HEK293 (cell line): ENCODE data around the gene MKI67.

Experiments used
- HOXC10 ChIP-seq: sonication (generic); formaldehyde crosslinking; IDR thresholded peaks from 2 replicates; pipeline ENCODE4 v1.8.1; 2023; ENCODE audit warnings: mild to moderate bottlenecking, missing genetic modification reagents
- MEIS1 ChIP-seq: sonication (generic); formaldehyde crosslinking; IDR thresholded peaks from 2 replicates; pipeline ENCODE4 v1.8.1; 2022; ENCODE audit warnings: missing genetic modification reagents, mild to moderate bottlenecking, borderline replicate concordance
- MZF1 ChIP-seq: fragments of 450-650 bp; formaldehyde crosslinking; IDR thresholded peaks from 2 replicates; pipeline ENCODE4 v1.5.1; 2017; ENCODE audit warnings: missing biosample characterization, missing genetic modification characterization, borderline replicate concordance
- PRDM1 ChIP-seq: fragments of 450-650 bp; formaldehyde crosslinking; IDR thresholded peaks from 2 replicates; pipeline ENCODE4; 2016; ENCODE audit warnings: missing biosample characterization, missing genetic modification characterization
- SALL2 ChIP-seq: fragments of 450-650 bp; formaldehyde crosslinking; IDR thresholded peaks from 2 replicates; pipeline ENCODE4 v1.5.0; 2017; ENCODE audit warnings: missing biosample characterization, mild to moderate bottlenecking, missing genetic modification characterization, borderline replicate concordance
- SCRT2 ChIP-seq: fragments of 450-650 bp; formaldehyde crosslinking; IDR thresholded peaks from 2 replicates; pipeline ENCODE4 v1.5.1; 2016; ENCODE audit warnings: missing biosample characterization, missing genetic modification characterization
- ZBTB20 ChIP-seq: fragments of 450-650 bp; formaldehyde crosslinking; IDR thresholded peaks from 2 replicates; pipeline ENCODE4 v1.5.1; 2016; ENCODE audit warnings: missing biosample characterization, missing genetic modification characterization
- ZIC2 ChIP-seq: fragments of 450-650 bp; formaldehyde crosslinking; IDR thresholded peaks from 2 replicates; pipeline ENCODE4 v1.5.1; 2016; ENCODE audit warnings: missing biosample characterization, missing genetic modification characterization
- ZNF10 ChIP-seq: fragments of 450-650 bp; formaldehyde crosslinking; IDR thresholded peaks from 2 replicates; pipeline ENCODE4 v1.5.1; 2017; ENCODE audit warnings: missing biosample characterization, missing genetic modification characterization
- ZNF121 ChIP-seq: fragments of 450-650 bp; formaldehyde crosslinking; IDR thresholded peaks from 2 replicates; pipeline ENCODE4 v1.5.1; 2016; ENCODE audit warnings: missing biosample characterization, missing genetic modification characterization
- ZNF2 ChIP-seq: fragments of 450-650 bp; formaldehyde crosslinking; IDR thresholded peaks from 2 replicates; pipeline ENCODE4 v1.5.1; 2016; ENCODE audit warnings: missing biosample characterization, missing genetic modification characterization
- ZNF266 ChIP-seq: fragments of 450-650 bp; formaldehyde crosslinking; IDR thresholded peaks from 2 replicates; pipeline ENCODE4 v1.5.1; 2016; ENCODE audit warnings: missing biosample characterization, missing genetic modification characterization, low read depth
- ZNF324 ChIP-seq: fragments of 450-650 bp; formaldehyde crosslinking; IDR thresholded peaks from 2 replicates; pipeline ENCODE4 v1.5.1; 2016; ENCODE audit warnings: missing biosample characterization, missing genetic modification characterization
- ZNF394 ChIP-seq: fragments of 450-650 bp; formaldehyde crosslinking; IDR thresholded peaks from 2 replicates; pipeline ENCODE4 v1.5.1; 2016; ENCODE audit warnings: missing biosample characterization, missing genetic modification characterization, mild to moderate bottlenecking, moderate library complexity, borderline replicate concordance
- ZNF677 ChIP-seq: fragments of 450-650 bp; IDR thresholded peaks from 2 replicates; pipeline ENCODE4 v1.5.0; 2018; ENCODE audit warnings: missing biosample characterization, mild to moderate bottlenecking, missing genetic modification characterization, moderate library complexity
- TF ChIP-seq, protein P1 (sequence below): fragments of 450-650 bp; formaldehyde crosslinking; IDR thresholded peaks from 2 replicates; pipeline ENCODE4 v1.5.1; 2016; ENCODE audit warnings: missing biosample characterization, missing genetic modification characterization, borderline replicate concordance
- TF ChIP-seq, protein P2 (sequence below): fragments of 450-650 bp; formaldehyde crosslinking; IDR thresholded peaks from 2 replicates; pipeline ENCODE4 v1.5.1; 2016; ENCODE audit warnings: missing biosample characterization, missing genetic modification characterization, borderline replicate concordance
- TF ChIP-seq, protein P3 (sequence below): fragments of 450-650 bp; formaldehyde crosslinking; IDR thresholded peaks from 2 replicates; pipeline ENCODE4 v1.5.1; 2016; ENCODE audit warnings: missing biosample characterization, missing genetic modification characterization, low read depth
- TF ChIP-seq, protein P4 (sequence below): fragments of 450-650 bp; formaldehyde crosslinking; IDR thresholded peaks from 2 replicates; pipeline ENCODE4 v1.5.1; 2017; ENCODE audit warnings: missing biosample characterization, mild to moderate bottlenecking, missing genetic modification characterization, moderate library complexity
- TF ChIP-seq, protein P5 (sequence below): fragments of 450-650 bp; formaldehyde crosslinking; IDR thresholded peaks from 2 replicates; pipeline ENCODE4 v1.5.1; 2016; ENCODE audit warnings: missing biosample characterization, missing genetic modification characterization, borderline replicate concordance
- TF ChIP-seq, protein P6 (sequence below): fragments of 450-650 bp; formaldehyde crosslinking; IDR thresholded peaks from 2 replicates; pipeline ENCODE4 v1.5.1; 2016; ENCODE audit warnings: missing biosample characterization, missing genetic modification characterization
- TF ChIP-seq, protein P7 (sequence below): fragments of 450-650 bp; formaldehyde crosslinking; IDR thresholded peaks from 2 replicates; pipeline ENCODE4; 2016; ENCODE audit warnings: missing biosample characterization, missing genetic modification characterization

The MKI67 gene

DNA sequence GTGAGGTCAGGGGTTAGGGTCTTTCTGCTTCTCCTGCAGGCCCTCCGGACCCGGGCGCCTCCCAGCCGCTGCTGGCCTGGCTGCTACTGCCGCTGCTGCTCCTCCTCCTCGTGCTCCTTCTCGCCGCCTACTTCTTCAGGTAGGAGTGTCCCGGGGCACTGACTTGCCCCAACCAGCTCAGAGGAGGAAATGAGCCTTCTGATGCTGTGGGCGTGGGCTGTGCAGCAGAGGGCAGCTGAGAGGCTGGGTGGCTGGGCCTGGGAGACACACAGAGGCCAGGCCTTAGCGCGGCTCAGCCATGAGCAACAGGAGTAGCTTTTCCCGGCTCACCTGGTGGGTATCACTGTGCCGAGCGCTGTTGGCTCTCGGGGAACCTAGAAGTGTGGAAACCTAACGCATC is 78.9 kb downstream of the MKI67 start (continued):
- TF ChIP-seq, protein P1, sequence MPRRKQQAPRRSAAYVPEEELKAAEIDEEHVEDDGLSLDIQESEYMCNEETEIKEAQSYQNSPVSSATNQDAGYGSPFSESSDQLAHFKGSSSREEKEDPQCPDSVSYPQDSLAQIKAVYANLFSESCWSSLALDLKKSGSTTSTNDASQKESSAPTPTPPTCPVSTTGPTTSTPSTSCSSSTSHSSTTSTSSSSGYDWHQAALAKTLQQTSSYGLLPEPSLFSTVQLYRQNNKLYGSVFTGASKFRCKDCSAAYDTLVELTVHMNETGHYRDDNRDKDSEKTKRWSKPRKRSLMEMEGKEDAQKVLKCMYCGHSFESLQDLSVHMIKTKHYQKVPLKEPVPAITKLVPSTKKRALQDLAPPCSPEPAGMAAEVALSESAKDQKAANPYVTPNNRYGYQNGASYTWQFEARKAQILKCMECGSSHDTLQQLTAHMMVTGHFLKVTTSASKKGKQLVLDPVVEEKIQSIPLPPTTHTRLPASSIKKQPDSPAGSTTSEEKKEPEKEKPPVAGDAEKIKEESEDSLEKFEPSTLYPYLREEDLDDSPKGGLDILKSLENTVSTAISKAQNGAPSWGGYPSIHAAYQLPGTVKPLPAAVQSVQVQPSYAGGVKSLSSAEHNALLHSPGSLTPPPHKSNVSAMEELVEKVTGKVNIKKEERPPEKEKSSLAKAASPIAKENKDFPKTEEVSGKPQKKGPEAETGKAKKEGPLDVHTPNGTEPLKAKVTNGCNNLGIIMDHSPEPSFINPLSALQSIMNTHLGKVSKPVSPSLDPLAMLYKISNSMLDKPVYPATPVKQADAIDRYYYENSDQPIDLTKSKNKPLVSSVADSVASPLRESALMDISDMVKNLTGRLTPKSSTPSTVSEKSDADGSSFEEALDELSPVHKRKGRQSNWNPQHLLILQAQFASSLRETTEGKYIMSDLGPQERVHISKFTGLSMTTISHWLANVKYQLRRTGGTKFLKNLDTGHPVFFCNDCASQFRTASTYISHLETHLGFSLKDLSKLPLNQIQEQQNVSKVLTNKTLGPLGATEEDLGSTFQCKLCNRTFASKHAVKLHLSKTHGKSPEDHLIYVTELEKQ (tag by site-specific recombination) = no peak
- TF ChIP-seq ZNF266 (tag by site-specific recombination) (no peak), ZNF2 (no peak), ZNF394 (tag by site-specific recombination) (peak; percentile 20; the same call in 1 of the 2 replicates), PRDM1 (tag by site-specific recombination) (no peak), SALL2 (tag by site-specific recombination) (no peak), SCRT2 (tag by site-specific recombination) (peak; percentile 61; the same call in 1 of the 2 replicates), ZNF10 (tag by site-specific recombination) (no peak), ZBTB20 (tag by site-specific recombination) (no peak), ZNF121 (tag by site-specific recombination) (no peak), MZF1 (no peak), HOXC10 (CRISPR knock-in tag) (no peak), MEIS1 (CRISPR knock-in tag) (no peak), ZNF677 (tag by site-specific recombination) (no peak), ZIC2 (tag by site-specific recombination) (no peak), ZNF324 (tag by site-specific recombination) (no peak)
- TF ChIP-seq, protein P2, sequence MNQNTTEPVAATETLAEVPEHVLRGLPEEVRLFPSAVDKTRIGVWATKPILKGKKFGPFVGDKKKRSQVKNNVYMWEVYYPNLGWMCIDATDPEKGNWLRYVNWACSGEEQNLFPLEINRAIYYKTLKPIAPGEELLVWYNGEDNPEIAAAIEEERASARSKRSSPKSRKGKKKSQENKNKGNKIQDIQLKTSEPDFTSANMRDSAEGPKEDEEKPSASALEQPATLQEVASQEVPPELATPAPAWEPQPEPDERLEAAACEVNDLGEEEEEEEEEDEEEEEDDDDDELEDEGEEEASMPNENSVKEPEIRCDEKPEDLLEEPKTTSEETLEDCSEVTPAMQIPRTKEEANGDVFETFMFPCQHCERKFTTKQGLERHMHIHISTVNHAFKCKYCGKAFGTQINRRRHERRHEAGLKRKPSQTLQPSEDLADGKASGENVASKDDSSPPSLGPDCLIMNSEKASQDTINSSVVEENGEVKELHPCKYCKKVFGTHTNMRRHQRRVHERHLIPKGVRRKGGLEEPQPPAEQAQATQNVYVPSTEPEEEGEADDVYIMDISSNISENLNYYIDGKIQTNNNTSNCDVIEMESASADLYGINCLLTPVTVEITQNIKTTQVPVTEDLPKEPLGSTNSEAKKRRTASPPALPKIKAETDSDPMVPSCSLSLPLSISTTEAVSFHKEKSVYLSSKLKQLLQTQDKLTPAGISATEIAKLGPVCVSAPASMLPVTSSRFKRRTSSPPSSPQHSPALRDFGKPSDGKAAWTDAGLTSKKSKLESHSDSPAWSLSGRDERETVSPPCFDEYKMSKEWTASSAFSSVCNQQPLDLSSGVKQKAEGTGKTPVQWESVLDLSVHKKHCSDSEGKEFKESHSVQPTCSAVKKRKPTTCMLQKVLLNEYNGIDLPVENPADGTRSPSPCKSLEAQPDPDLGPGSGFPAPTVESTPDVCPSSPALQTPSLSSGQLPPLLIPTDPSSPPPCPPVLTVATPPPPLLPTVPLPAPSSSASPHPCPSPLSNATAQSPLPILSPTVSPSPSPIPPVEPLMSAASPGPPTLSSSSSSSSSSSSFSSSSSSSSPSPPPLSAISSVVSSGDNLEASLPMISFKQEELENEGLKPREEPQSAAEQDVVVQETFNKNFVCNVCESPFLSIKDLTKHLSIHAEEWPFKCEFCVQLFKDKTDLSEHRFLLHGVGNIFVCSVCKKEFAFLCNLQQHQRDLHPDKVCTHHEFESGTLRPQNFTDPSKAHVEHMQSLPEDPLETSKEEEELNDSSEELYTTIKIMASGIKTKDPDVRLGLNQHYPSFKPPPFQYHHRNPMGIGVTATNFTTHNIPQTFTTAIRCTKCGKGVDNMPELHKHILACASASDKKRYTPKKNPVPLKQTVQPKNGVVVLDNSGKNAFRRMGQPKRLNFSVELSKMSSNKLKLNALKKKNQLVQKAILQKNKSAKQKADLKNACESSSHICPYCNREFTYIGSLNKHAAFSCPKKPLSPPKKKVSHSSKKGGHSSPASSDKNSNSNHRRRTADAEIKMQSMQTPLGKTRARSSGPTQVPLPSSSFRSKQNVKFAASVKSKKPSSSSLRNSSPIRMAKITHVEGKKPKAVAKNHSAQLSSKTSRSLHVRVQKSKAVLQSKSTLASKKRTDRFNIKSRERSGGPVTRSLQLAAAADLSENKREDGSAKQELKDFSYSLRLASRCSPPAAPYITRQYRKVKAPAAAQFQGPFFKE (tag by site-specific recombination) = no peak
- TF ChIP-seq, protein P3, sequence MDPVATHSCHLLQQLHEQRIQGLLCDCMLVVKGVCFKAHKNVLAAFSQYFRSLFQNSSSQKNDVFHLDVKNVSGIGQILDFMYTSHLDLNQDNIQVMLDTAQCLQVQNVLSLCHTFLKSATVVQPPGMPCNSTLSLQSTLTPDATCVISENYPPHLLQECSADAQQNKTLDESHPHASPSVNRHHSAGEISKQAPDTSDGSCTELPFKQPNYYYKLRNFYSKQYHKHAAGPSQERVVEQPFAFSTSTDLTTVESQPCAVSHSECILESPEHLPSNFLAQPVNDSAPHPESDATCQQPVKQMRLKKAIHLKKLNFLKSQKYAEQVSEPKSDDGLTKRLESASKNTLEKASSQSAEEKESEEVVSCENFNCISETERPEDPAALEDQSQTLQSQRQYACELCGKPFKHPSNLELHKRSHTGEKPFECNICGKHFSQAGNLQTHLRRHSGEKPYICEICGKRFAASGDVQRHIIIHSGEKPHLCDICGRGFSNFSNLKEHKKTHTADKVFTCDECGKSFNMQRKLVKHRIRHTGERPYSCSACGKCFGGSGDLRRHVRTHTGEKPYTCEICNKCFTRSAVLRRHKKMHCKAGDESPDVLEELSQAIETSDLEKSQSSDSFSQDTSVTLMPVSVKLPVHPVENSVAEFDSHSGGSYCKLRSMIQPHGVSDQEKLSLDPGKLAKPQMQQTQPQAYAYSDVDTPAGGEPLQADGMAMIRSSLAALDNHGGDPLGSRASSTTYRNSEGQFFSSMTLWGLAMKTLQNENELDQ (tag by site-specific recombination) = no peak
- TF ChIP-seq, protein P4, sequence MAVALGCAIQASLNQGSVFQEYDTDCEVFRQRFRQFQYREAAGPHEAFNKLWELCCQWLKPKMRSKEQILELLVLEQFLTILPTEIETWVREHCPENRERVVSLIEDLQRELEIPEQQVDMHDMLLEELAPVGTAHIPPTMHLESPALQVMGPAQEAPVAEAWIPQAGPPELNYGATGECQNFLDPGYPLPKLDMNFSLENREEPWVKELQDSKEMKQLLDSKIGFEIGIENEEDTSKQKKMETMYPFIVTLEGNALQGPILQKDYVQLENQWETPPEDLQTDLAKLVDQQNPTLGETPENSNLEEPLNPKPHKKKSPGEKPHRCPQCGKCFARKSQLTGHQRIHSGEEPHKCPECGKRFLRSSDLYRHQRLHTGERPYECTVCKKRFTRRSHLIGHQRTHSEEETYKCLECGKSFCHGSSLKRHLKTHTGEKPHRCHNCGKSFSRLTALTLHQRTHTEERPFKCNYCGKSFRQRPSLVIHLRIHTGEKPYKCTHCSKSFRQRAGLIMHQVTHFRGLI (tag by site-specific recombination) = peak; percentile 48; the same call in 1 of the 2 replicates
- TF ChIP-seq, protein P5, sequence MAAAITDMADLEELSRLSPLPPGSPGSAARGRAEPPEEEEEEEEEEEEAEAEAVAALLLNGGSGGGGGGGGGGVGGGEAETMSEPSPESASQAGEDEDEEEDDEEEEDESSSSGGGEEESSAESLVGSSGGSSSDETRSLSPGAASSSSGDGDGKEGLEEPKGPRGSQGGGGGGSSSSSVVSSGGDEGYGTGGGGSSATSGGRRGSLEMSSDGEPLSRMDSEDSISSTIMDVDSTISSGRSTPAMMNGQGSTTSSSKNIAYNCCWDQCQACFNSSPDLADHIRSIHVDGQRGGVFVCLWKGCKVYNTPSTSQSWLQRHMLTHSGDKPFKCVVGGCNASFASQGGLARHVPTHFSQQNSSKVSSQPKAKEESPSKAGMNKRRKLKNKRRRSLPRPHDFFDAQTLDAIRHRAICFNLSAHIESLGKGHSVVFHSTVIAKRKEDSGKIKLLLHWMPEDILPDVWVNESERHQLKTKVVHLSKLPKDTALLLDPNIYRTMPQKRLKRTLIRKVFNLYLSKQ (tag by site-specific recombination) = no peak
- TF ChIP-seq, protein P6, sequence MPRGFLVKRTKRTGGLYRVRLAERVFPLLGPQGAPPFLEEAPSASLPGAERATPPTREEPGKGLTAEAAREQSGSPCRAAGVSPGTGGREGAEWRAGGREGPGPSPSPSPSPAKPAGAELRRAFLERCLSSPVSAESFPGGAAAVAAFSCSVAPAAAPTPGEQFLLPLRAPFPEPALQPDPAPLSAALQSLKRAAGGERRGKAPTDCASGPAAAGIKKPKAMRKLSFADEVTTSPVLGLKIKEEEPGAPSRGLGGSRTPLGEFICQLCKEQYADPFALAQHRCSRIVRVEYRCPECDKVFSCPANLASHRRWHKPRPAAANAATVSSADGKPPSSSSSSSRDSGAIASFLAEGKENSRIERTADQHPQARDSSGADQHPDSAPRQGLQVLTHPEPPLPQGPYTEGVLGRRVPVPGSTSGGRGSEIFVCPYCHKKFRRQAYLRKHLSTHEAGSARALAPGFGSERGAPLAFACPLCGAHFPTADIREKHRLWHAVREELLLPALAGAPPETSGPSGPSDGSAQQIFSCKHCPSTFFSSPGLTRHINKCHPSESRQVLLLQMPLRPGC (tag by site-specific recombination) = no peak
- TF ChIP-seq, protein P7, sequence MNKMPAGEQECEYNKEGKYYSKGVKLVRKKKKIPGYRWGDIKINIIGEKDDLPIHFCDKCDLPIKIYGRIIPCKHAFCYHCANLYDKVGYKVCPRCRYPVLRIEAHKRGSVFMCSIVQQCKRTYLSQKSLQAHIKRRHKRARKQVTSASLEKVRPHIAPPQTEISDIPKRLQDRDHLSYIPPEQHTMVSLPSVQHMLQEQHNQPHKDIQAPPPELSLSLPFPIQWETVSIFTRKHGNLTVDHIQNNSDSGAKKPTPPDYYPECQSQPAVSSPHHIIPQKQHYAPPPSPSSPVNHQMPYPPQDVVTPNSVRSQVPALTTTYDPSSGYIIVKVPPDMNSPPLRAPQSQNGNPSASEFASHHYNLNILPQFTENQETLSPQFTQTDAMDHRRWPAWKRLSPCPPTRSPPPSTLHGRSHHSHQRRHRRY = no peak
